DOHH2 (cell line): ENCODE data around the gene CPNE2.

Experiments used
- H3F3A ChIP-seq: fragments of 200-600 bp; sonication (generic), shearing (Covaris generic); 2 replicates; pipeline ENCODE4 v1.6.0; 2016; ENCODE audit warnings: antibody characterized with exemption, mild to moderate bottlenecking; ENCODE audit not compliant: control insufficient read depth, insufficient read depth
- H3K27ac ChIP-seq: fragments of 200-600 bp; sonication (generic); 2 replicates; pipeline ENCODE4 v1.5.1; 2014; ENCODE audit warnings: low read depth, mild to moderate bottlenecking, low read length, moderate library complexity
- H3K27me3 ChIP-seq: fragments of 200-600 bp; sonication (generic); 2 replicates; pipeline ENCODE4 v1.6.1; 2014; ENCODE audit warnings: mild to moderate bottlenecking, low read length, mixed read lengths; ENCODE audit not compliant: control insufficient read depth
- H3K36me3 ChIP-seq: fragments of 200-600 bp; sonication (generic); 2 replicates; pipeline ENCODE4 v1.6.1; 2014; ENCODE audit warnings: mild to moderate bottlenecking, low read length, moderate library complexity, mixed read lengths; ENCODE audit not compliant: control insufficient read depth
- H3K4me1 ChIP-seq: fragments of 200-600 bp; sonication (generic); 2 replicates; pipeline ENCODE4 v1.6.1; 2014; ENCODE audit warnings: mild to moderate bottlenecking, low read length, mixed read lengths; ENCODE audit not compliant: control insufficient read depth
- H3K4me2 ChIP-seq: fragments of 200-600 bp; sonication (generic); 2 replicates; pipeline ENCODE4 v1.6.0; 2014; ENCODE audit warnings: mild to moderate bottlenecking, low read length, moderate library complexity
- H3K4me3 ChIP-seq: fragments of 200-600 bp; sonication (generic); 2 replicates; pipeline ENCODE4 v1.5.1; 2014; ENCODE audit warnings: mild to moderate bottlenecking, low read length, mixed read lengths
- H3K79me2 ChIP-seq: fragments of 200-600 bp; sonication (generic); 2 replicates; pipeline ENCODE4 v1.6.1; 2014; ENCODE audit warnings: mild to moderate bottlenecking, low read length, mixed read lengths; ENCODE audit not compliant: control insufficient read depth
- H3K9me2 ChIP-seq: fragments of 200-600 bp; sonication (generic); replicated peaks from 2 replicates; pipeline ENCODE4 v1.6.1; 2014; ENCODE audit warnings: mild to moderate bottlenecking, low read length, mixed read lengths; ENCODE audit not compliant: control insufficient read depth
- H3K9me3 ChIP-seq: fragments of 200-600 bp; sonication (generic); 2 replicates; pipeline ENCODE4 v1.6.1; 2014; ENCODE audit warnings: antibody characterized with exemption, low read length, mixed read lengths; ENCODE audit not compliant: control insufficient read depth, insufficient read depth
- H4K20me1 ChIP-seq: fragments of 200-600 bp; sonication (generic); 2 replicates; pipeline ENCODE4 v1.6.0; 2014; ENCODE audit warnings: low read depth, mild to moderate bottlenecking, antibody characterized with exemption, low read length, moderate library complexity; ENCODE audit not compliant: control insufficient read depth, insufficient read depth
- CTCF ChIP-seq: fragments of 200-600 bp; sonication (generic); IDR thresholded peaks from one replicate; pipeline ENCODE4 v1.5.1; 2014; ENCODE audit warnings: antibody characterized with exemption, mild to moderate bottlenecking, low read depth, low read length; ENCODE audit not compliant: poor library complexity, severe bottlenecking
- EZH2phosphoT487 ChIP-seq: fragments of 200-600 bp; sonication (generic); IDR thresholded peaks from 2 replicates; pipeline ENCODE4 v1.6.1; 2017; ENCODE audit warnings: borderline replicate concordance, mild to moderate bottlenecking, antibody characterized with exemption, low read length, moderate library complexity, mixed read lengths

Gene CPNE2

GRCh38 chr16:57184113-57184512, 91.7 kb downstream of the CPNE2 start:
- H3K27ac ChIP-seq = no peak overlapping the region
- H3K4me2 ChIP-seq = peak overlapping the region; percentile 92
- H3K9me2 ChIP-seq = no peaks in the 10 kb centered on the region
- TF ChIP-seq EZH2phosphoT487 (no peak), CTCF (no peak)
- peak overlapping the region; percentile 87 for H3K4me3 ChIP-seq
- H3K9me3 ChIP-seq = no peaks in the 10 kb centered on the region
- H3K27me3 ChIP-seq = no peaks in the 10 kb centered on the region
- H3K4me1 ChIP-seq = peaks cover 27% of the 10 kb centered on the region
- no peaks in the 10 kb centered on the region for H4K20me1 ChIP-seq
- peaks cover 96% of the 10 kb centered on the region for H3K79me2 ChIP-seq
- H3K36me3 ChIP-seq = peaks cover 13% of the 10 kb centered on the region
- no peaks in the 10 kb centered on the region for H3F3A ChIP-seq

DNA sequence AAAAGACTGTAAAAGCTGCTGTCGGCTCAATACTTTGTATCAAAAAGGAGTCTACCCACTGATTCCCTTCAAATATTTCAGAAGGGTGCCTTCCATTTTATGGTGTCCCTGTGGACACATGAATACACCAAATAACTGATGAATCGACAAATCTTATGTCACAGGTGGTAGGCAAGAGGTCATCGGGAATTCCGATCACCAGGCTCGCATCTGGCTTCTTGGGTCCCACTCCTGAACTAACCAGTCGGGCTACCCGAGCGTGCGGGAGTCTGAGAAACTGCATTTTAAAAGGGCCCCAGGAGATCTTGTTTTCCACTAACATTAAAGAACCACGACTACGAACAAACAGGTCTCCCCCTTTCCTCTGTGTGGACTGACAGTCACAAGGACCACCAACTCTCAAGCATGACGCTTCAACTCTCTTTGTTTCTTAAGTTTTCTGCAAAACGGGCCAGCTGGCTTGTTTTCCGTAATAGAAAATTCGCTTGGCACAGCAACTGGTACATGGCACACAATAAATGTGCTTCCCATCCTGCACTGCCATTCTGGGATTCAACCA, 92.6 kb downstream of the CPNE2 start:
- no peaks in the 10 kb centered on the region for H4K20me1 ChIP-seq
- H3F3A ChIP-seq = no peaks in the 10 kb centered on the region
- peak overlapping the region; percentile 60 for H3K27ac ChIP-seq
- peak overlapping the region; percentile 92 for H3K4me2 ChIP-seq
- H3K27me3 ChIP-seq = no peaks in the 10 kb centered on the region
- H3K9me3 ChIP-seq = no peaks in the 10 kb centered on the region
- TF ChIP-seq EZH2phosphoT487 = no peak
- no peak for TF ChIP-seq CTCF
- peaks cover 13% of the 10 kb centered on the region for H3K36me3 ChIP-seq
- peaks cover 27% of the 10 kb centered on the region for H3K4me1 ChIP-seq
- peak overlapping the region; percentile 87 for H3K4me3 ChIP-seq
- no peaks in the 10 kb centered on the region for H3K9me2 ChIP-seq
- peaks cover 96% of the 10 kb centered on the region for H3K79me2 ChIP-seq

DNA sequence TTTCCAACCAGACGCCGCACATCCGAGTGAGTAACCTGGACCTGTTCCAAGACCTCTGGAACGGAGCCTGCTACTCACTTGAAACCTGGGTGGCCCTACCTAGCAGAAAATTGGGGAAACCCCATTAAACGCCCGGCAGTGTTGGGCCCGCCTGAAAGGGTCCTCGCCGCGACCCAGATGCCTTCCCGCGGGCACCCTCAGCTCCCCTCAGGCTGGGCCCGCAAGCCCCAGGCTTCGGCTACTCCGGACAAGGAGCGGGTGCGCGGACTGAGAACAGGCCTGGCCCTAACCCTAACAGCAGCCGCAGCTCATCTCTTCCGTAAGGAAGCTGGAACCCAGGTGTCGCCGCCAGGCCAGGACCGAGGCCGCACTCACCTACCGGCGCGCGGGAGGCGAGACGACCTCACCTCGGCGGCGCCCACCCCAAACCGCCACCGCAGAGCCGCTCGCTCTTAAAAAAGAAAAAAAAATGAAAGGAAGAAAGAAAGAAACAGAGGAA, 93.1 kb downstream of the CPNE2 start:
- peak overlapping the region; percentile 60 for H3K27ac ChIP-seq
- H3F3A ChIP-seq = no peaks in the 10 kb centered on the region
- H3K4me2 ChIP-seq = peak overlapping the region; percentile 92
- no peaks in the 10 kb centered on the region for H3K9me2 ChIP-seq
- H4K20me1 ChIP-seq = no peaks in the 10 kb centered on the region
- H3K4me3 ChIP-seq = peak overlapping the region; percentile 87
- TF ChIP-seq EZH2phosphoT487 (no peak), CTCF (no peak)
- peaks cover 96% of the 10 kb centered on the region for H3K79me2 ChIP-seq
- peaks cover 27% of the 10 kb centered on the region for H3K4me1 ChIP-seq
- peaks cover 13% of the 10 kb centered on the region for H3K36me3 ChIP-seq
- no peaks in the 10 kb centered on the region for H3K9me3 ChIP-seq
- no peaks in the 10 kb centered on the region for H3K27me3 ChIP-seq
